GM18909 (cell line): ENCODE measurements around the gene PIM2.

Source experiments
- ATAC-seq: cut with Tn5 transposase; IDR thresholded peaks from one replicate; pipeline ENCODE4 v1.9.1; 2021; ENCODE audit warnings: mild to moderate bottlenecking; ENCODE audit not compliant: unreplicated experiment, poor library complexity

Gene PIM2

DNA sequence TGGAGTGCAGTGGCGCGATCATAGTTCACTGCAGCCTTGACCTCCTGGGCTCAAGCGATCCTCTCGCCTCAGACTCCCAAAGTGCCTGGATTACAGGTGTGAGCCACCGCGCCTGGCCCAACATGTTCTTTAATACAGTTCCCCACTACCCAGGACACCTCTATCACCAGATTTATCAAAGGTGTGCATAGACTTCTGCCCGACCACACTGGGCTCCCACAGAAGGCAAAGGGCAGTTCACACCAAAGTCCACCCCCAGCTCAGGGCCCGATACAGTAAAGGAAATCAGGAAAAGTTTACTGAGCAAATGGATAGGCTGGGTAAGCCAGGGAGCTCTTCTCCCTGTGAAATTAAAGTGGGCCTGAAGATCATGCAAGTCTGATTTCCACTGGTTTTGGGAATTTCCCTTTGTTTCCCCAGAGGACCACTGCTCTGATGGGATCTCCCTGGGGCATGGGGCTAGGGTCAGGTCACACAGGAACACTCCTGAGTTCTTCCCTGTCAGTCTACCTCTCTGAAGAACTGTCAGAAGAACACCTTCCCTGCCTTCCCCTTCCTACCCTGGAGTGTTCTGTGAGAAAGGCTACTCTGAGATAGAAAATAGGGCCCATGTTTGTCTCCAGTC lies 17.7 kb upstream of the PIM2 start:
- no peak for ATAC-seq

GRCh38 chrX:48935301-48935670 lies 16.5 kb upstream of the PIM2 start:
- no peak for ATAC-seq

DNA sequence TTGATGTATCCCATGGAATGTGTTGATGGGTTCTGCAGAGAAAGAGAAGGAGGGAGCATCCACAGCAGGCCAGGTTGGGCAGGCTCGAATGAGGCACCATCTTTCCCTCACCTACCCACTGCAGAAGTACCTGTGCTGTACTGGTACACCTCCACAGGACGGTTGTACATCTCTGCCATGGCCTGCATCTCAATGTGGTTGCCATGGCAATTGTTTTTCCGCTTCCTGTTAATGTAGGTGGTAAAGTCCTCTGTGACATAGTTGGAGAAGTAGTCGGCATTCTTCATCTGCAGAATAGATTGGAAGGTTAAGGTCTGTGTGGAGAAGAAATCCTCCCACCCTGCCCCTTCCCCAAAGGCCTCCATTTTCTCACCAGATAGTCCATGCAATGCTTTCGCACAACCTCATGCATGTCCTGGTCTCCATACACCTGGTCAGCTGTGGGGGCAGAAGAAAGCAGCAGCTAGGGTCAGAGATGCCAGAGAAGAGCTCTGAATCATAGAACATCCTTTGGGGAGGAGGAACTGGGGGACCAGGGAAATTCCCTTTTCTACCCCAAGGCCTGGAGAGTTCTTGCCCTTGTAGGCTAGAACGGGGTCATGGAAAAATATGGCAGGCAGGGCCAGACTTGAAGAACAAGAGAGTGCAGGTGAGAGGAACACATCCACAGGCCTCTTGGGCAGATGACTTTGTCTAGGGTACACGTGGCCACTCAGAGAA lies 15.9 kb upstream of the PIM2 start:
- ATAC-seq, result no peak

DNA sequence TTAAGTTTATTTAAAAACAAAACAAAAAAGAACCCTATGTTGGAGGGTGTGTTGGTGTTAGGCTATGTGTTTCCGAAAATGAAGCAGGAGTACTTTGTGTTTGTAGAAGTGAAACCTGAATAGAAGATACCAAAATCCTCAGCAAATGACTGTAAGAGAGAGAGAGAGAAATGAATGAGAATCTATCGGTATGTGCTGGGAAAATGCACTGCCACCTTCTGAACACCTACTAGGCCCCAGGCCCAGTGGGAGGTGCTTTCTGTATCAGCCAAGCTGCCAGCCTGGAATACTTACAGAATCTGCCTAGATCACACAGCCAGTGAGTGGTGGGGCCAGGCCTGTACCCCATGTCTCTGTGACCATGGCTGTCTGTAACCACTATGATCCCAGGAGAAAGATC lies 14.9 kb upstream of the PIM2 start:
- ATAC-seq, result no peak

DNA sequence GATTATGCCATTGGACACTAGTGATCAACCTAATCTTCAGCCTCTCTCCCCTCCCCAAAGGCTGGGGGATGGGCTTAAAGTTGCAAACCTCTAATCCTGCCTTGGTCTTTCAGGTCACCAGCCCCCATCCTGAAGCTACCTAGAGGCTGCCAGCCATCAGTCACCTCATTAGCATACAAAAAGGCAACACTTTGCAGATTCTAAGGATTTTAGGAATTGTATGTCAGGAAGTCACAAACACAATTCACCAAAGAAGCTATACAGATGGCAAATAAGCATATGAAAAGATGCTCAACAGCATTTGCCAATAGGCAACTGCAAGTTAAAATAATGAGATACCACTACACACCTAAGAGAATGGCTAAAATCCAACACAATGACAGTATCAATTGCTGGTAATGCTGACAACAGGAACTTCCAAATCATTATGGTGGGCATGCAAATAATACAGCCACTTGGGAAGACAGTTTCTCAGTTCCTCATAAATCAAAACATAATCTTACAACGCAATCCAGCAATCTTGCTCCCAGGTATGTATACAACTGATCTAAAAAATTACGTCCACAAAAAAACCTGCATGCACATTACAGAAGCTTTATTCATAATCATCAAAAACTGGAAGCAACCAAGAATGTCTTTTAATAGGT lies 9.0 kb upstream of the PIM2 start:
- no peak for ATAC-seq

- ATAC-seq, result no peak
Measured at GRCh38 chrX:48927123-48927522, 8.3 kb upstream of the PIM2 start.

DNA sequence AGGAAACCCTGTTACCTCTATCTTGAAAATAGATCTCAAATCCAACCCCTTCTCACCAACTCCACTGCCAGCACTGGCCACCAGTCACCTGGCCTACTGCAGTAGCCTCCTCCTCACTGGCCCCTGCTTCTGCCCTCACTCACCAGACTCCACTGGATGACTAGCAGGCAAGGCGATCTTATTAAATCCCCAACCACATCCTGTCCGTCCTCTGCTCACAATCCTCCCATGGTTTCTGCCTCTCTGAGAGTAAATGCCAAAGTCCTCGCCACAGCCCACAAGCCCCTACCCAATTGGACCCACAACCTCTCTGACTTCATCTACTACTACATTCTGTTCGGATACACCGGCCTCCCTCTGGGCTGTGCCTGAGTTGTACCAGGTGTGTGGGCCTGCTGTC lies 5.4 kb upstream of the PIM2 start:
- ATAC-seq, result no peak

- no peak for ATAC-seq
Measured at GRCh38 chrX:48923771-48924170, 4.9 kb upstream of the PIM2 start.

DNA sequence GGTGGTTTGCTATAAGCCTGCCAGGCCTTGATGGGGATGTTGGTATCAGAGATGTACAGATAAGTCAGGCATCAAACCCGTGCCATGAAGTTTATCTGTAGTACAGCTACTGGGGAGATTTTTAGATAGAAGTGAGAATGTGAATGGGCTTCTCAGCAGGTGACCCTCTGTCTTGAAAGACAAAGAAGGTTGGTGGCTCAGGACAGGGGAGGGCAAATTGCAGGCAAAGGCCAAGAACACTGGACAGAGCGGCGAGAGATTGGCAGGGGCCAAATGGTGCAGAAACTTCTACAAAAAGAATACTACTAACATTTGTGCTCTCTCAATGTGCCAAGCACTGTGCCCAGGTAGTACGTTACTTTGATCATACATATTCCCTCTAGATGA lies 1.9 kb upstream of the PIM2 start:
- ATAC-seq, result no peak

- ATAC-seq, result no peak
Measured at GRCh38 chrX:48919947-48920717, 1.3 kb upstream of the PIM2 start.

DNA sequence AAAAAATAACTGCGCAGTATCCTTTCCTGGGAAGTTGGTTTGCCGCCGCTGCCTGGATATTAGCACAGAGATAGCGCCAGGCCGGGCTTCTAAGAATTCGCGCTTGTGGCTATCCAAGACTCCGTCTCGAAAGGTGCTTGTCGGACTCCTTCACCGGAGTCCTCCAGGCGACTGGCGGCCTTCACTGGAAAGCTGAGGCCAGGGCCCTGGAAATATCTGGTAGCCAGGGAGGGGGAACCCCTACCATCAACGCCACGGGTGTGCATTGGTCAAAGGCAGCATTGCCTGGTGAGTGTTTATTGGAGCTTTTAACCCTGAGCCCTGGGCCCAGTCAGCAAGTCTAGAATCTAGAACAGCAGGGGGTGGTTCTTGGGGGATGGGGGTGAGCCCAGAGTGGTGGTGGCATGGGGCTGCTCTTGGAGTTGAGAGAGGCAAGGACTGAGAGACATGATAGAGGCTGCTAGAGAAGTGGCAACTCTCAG lies 577 bp upstream of the PIM2 start:
- peak; percentile 11 for ATAC-seq

DNA sequence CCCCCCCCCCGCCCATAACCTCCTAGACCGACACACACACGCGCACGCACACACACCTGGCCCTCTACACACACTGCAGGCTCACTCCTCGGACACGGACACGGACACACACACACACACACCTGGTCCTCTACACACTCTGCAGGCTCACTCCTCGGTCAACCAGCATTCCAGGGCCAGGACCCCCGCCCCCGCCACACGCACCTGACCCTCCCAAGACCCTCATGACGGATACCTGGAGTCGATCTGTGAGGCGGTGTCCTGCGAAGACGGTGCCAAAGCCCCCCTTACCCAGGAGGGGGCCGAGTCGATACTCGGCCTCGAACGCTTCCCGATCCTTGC lies 552 bp downstream of the PIM2 start:
- ATAC-seq, result no peak

DNA sequence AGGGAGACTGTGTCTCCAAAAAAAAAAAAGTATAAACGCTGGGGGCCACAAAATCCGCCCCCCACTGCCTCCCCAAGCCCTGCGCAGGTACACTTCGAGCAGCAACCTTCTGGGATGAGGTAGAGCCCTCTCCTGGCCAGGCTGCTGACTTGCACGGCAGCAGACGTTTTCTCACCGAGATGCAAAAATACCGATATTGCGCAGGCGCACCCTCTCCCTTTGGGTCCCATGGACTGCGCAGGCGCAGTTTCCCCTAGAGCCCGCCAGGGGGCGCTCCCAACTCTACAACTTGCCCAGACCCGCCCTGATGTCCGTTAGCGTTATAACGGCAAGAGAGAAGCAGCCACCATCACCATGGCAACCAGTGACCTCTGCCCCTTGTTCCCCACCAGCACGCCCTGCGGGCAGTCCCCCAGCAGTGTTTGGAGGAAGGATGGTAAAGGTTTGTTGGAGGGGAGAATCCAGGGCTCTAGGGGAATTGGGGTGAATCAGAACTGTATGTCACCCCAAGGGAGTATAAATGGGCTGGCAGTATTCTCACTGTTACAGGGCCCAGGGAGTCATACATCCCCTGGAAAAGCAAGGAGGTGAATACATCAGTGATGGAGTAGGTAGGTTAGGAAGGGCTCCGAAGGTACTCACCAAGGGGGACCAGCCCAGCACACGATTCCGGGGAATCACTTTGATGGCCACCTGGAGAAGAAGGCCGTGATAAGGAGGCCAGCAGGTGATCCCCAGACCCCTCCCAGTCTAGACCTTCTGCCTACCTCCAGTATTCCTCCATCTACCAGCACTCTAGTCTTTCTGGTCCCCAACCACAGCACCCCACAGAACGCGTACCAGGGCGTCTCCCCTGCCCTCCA lies 1.5 kb downstream of the PIM2 start:
- ATAC-seq, result peak; percentile 45

DNA sequence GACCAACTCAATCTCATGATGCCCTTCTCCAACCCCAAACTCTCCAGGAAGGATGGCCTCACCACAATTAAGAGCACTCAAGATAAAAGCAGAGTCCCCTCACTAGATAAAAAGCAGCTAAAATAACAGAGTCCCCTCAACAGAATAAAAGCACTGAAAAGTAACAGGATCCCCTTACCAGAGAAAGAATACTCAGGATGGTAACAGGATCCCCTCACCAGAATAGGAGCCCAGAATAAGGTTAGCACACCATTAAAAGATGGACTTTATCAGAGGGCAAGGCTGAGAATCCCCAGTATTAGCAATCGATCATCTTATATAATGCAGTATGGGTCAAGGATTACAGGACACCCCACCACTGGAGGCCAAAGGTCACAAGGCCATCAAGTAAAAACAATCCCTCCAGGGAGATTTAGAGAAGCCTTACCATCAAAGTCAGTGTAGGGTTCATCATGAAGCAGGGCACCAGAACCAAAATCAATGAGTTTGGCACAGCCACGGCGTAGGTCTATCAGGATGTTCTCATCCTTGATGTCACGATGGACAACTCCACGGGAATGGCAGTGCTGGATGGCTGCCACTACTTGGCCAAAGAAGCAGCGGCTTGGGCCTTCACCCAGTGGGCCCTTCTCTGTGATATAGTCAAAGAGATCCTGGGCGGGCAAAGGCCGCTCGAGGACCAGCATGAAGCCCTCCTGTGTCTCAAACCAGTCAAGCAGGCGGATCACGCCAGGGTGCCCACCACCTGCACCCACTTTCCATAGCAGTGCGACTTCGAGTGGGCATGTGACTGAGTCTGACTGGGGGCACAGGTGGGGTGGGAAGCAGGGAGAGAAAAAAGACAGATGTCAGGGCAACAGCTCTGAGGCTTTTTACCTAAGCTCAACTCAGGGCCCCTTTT lies 4.0 kb downstream of the PIM2 start:
- no peak for ATAC-seq

GRCh38 chrX:48913605-48914366 lies 5.0 kb downstream of the PIM2 start:
- no peak for ATAC-seq

- peak; percentile 75 for ATAC-seq
Measured at GRCh38 chrX:48911412-48912182, 7.2 kb downstream of the PIM2 start, which contains the start of gene SLC35A2. SLC35A2 (minus strand) TSS chrX:48911646; CDS start chrX:48911636, 10 bp downstream.

- ATAC-seq, result no peak
Measured at GRCh38 chrX:48910926-48911411, 7.9 kb downstream of the PIM2 start.
